Osteoblast (primary cell): ENCODE data around the gene GCH1. TPM values are rescaled to one million over a fixed set of nuclear protein-coding genes. Genes with fewer than 3 reads are reported as not detected.
A peak's percentile ranks its signal among the peaks of the same experiment; 100 is the strongest.

Source experiments
- DNase-seq: peaks from one replicate; pipeline ENCODE4 v3.0.0; 2011; ENCODE audit warnings: low spot score, mixed read lengths; ENCODE audit not compliant: insufficient read length; ENCODE audit errors: missing footprints
- H2AFZ ChIP-seq: 2 replicates; pipeline ENCODE4 v1.6.0; 2011; ENCODE audit warnings: mild to moderate bottlenecking, low read length
- H3K27ac ChIP-seq: 2 replicates; pipeline ENCODE4 v1.5.1; 2011; ENCODE audit warnings: mild to moderate bottlenecking, low read depth, low read length, moderate library complexity
- H3K27me3 ChIP-seq: 2 replicates; pipeline ENCODE4 v1.6.0; 2012; ENCODE audit warnings: mild to moderate bottlenecking, control low read depth, inconsistent platforms, low read length, moderate library complexity; ENCODE audit not compliant: insufficient read depth
- H3K36me3 ChIP-seq: 2 replicates; pipeline ENCODE4 v1.5.1; 2011; ENCODE audit warnings: mild to moderate bottlenecking, low read length, control low read depth, moderate library complexity; ENCODE audit not compliant: insufficient read depth
- H3K4me1 ChIP-seq: 2 replicates; pipeline ENCODE4 v1.5.1; 2011; ENCODE audit warnings: mild to moderate bottlenecking, low read length, control low read depth, moderate library complexity; ENCODE audit not compliant: insufficient read depth
- H3K4me2 ChIP-seq: 2 replicates; pipeline ENCODE4 v1.6.0; 2011; ENCODE audit warnings: mild to moderate bottlenecking, low read length; ENCODE audit not compliant: insufficient read depth
- H3K4me3 ChIP-seq: fragments of 200-600 bp; sonication (generic); 3 replicates; pipeline ENCODE4 v1.5.1; 2012; ENCODE audit warnings: mild to moderate bottlenecking, low read length, inconsistent platforms; ENCODE audit not compliant: insufficient read depth
- H3K79me2 ChIP-seq: 2 replicates; pipeline ENCODE4 v1.6.0; 2012; ENCODE audit warnings: mild to moderate bottlenecking, low read length, control low read depth, inconsistent platforms; ENCODE audit not compliant: insufficient read depth
- H3K9me3 ChIP-seq: 2 replicates; pipeline ENCODE4 v1.5.1; 2011; ENCODE audit warnings: low read depth, low read length, control low read depth
- H4K20me1 ChIP-seq: 2 replicates; pipeline ENCODE4 v1.6.0; 2012; ENCODE audit warnings: mild to moderate bottlenecking, low read length, control low read depth; ENCODE audit not compliant: insufficient read depth
- total RNA-seq: library from RNA; depleted of rRNA; stranded (reverse); fragments of >200 nt; gene quantifications from 2 replicates; pipeline ENCODE4 v1.2.3, GENCODE V29; 2012
- TF ChIP-seq, protein P1 (sequence below): IDR thresholded peaks from 2 replicates; pipeline ENCODE4 v1.5.1; 2011; ENCODE audit warnings: mild to moderate bottlenecking, low read depth, low read length, moderate library complexity; ENCODE audit errors: extremely low read depth

The GCH1 gene
- total RNA-seq, 1 donor: 3.3 TPM

- Histone ChIP-seq H3K4me1 (no peaks in the 10 kb centered on the region), H2AFZ (no peak overlapping the region), H4K20me1 (no peaks in the 10 kb centered on the region), H3K4me2 (no peak overlapping the region), H3K79me2 (no peaks in the 10 kb centered on the region), H3K4me3 (no peak overlapping the region), H3K27ac (no peak overlapping the region), H3K9me3 (no peaks in the 10 kb centered on the region), H3K36me3 (no peaks in the 10 kb centered on the region), H3K27me3 (no peaks in the 10 kb centered on the region)
- TF ChIP-seq, protein P1, sequence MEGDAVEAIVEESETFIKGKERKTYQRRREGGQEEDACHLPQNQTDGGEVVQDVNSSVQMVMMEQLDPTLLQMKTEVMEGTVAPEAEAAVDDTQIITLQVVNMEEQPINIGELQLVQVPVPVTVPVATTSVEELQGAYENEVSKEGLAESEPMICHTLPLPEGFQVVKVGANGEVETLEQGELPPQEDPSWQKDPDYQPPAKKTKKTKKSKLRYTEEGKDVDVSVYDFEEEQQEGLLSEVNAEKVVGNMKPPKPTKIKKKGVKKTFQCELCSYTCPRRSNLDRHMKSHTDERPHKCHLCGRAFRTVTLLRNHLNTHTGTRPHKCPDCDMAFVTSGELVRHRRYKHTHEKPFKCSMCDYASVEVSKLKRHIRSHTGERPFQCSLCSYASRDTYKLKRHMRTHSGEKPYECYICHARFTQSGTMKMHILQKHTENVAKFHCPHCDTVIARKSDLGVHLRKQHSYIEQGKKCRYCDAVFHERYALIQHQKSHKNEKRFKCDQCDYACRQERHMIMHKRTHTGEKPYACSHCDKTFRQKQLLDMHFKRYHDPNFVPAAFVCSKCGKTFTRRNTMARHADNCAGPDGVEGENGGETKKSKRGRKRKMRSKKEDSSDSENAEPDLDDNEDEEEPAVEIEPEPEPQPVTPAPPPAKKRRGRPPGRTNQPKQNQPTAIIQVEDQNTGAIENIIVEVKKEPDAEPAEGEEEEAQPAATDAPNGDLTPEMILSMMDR: no peak
- no peak for DNase-seq
Observed at GRCh38 chr14:54908190-54908589, 5.6 kb upstream of the GCH1 start.

- Histone ChIP-seq H3K27ac (no peak overlapping the region), H3K27me3 (no peaks in the 10 kb centered on the region), H3K36me3 (no peaks in the 10 kb centered on the region), H3K79me2 (no peaks in the 10 kb centered on the region), H3K4me3 (no peak overlapping the region), H2AFZ (no peak overlapping the region), H3K4me1 (peaks cover 12% of the 10 kb centered on the region), H3K9me3 (no peaks in the 10 kb centered on the region), H3K4me2 (no peak overlapping the region), H4K20me1 (no peaks in the 10 kb centered on the region)
- DNase-seq: no peak
- TF ChIP-seq, protein P1: no peak
Observed at GRCh38 chr14:54906075-54906474, 3.4 kb upstream of the GCH1 start.

DNA sequence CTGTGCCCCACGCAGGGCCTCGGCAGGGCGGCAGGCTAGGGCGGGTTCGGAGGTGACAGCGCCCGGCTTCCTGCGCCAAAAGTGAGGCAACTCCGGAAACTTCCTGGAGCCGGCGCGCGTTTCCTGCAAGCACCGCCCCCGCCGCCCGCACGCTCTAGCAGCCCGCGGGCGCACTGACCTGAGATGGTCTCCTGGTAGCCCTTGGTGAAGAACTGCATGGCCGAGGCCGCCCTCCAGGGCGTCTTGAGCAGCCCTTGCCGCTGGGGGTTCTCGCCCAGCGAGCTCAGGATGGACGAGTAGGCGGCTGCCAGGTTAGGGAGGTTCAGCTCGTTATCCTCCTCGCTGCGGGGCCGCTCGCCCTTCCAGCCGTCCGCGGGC lies 494 bp downstream of the GCH1 start:
- TF ChIP-seq, protein P1: no peak
- Histone ChIP-seq H3K79me2 (no peaks in the 10 kb centered on the region), H3K4me3 (peak overlapping the region; percentile 85), H4K20me1 (no peaks in the 10 kb centered on the region), H3K27me3 (no peaks in the 10 kb centered on the region), H3K36me3 (no peaks in the 10 kb centered on the region), H3K4me1 (peaks cover 19% of the 10 kb centered on the region), H3K27ac (no peak overlapping the region), H3K9me3 (no peaks in the 10 kb centered on the region), H3K4me2 (peak overlapping the region; percentile 99), H2AFZ (peak overlapping the region; percentile 81)
- peak; percentile 74 for DNase-seq

- Histone ChIP-seq H3K9me3 (no peaks in the 10 kb centered on the region), H3K27me3 (no peaks in the 10 kb centered on the region), H2AFZ (peak overlapping the region; percentile 81), H4K20me1 (no peaks in the 10 kb centered on the region), H3K36me3 (no peaks in the 10 kb centered on the region), H3K4me3 (peak overlapping the region; percentile 85), H3K79me2 (no peaks in the 10 kb centered on the region), H3K4me1 (peaks cover 19% of the 10 kb centered on the region), H3K27ac (peak overlapping the region; percentile 64), H3K4me2 (peak overlapping the region; percentile 99)
- TF ChIP-seq, protein P1: no peak
- peak; percentile 76 for DNase-seq
Observed at GRCh38 chr14:54901380-54902142, 1.1 kb downstream of the GCH1 start.
